ENCODE data around the gene MBOAT7. TPM values are rescaled to one million over a fixed set of nuclear protein-coding genes. Genes with fewer than 3 reads are reported as not detected.

The MBOAT7 gene
- total and polyA plus RNA-seq, 4 donors: 39.0 to 154 (median 73.3) TPM

DNA sequence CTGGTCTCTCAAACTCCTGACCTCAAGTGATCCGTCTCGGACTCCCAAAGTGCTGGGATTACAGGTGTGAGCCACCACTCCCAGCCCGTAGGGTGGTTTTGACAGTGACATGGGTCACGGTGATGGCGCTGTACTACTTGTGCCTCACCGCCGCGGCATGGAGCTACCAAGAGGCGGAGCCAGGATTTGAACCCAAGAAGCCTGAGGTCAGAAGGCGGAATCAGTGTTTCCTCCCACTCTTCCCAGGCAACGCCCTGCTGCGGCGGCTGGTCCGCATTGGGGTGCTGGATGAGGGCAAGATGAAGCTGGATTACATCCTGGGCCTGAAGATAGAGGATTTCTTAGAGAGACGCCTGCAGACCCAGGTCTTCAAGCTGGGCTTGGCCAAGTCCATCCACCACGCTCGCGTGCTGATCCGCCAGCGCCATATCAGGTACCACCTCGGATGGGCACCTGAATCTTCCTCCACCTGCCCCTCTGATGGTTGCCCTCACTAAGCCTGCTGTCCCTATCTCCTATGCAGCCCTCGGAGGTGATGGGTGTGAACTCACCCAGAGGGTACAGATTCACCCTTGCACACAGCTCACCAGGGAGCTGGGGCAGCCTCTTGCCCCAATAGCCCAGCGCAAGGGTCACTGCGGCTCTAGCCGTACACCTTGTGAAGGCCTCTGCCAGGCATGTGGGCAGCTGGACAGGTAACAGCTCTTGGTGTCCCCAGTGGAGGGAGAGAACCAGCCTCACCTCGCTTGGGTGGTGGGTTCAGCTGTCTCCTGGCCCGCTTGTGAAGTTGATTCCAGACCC, 16.9 kb upstream of the MBOAT7 start:
- Histone ChIP-seq H3K9me3 (ENCODE audit: control insufficient read depth in 4 of 4, insufficient read depth in 3 of 4, low read length in 3 of 4) (no peaks in the 10 kb centered on the region), H3K4me1 (ENCODE audit: control insufficient read depth in 5 of 5, insufficient read depth in 5 of 5, low read length in 5 of 5) (peaks cover 20 to 64% (median 38%) of the 10 kb centered on the region in 5 donors), H3K36me3 (ENCODE audit: control insufficient read depth in 4 of 4, insufficient read depth in 4 of 4, low read length in 4 of 4) (peaks cover 31 to 54% (median 43%) of the 10 kb centered on the region in 4 donors), H3K27ac (ENCODE audit: low read depth in 1 of 2, low read length in 1 of 2) (peak overlapping the region in 1 of 2 donors; percentile 97), H3K4me3 (no peak overlapping the region), H3K27me3 (ENCODE audit: control insufficient read depth in 3 of 3, insufficient read depth in 3 of 3, low read length in 2 of 3) (no peaks in the 10 kb centered on the region), H3K9ac (ENCODE audit: insufficient read depth in 1 of 2, low read length in 2 of 2) (no peak overlapping the region)
- TF ChIP-seq, protein P1, sequence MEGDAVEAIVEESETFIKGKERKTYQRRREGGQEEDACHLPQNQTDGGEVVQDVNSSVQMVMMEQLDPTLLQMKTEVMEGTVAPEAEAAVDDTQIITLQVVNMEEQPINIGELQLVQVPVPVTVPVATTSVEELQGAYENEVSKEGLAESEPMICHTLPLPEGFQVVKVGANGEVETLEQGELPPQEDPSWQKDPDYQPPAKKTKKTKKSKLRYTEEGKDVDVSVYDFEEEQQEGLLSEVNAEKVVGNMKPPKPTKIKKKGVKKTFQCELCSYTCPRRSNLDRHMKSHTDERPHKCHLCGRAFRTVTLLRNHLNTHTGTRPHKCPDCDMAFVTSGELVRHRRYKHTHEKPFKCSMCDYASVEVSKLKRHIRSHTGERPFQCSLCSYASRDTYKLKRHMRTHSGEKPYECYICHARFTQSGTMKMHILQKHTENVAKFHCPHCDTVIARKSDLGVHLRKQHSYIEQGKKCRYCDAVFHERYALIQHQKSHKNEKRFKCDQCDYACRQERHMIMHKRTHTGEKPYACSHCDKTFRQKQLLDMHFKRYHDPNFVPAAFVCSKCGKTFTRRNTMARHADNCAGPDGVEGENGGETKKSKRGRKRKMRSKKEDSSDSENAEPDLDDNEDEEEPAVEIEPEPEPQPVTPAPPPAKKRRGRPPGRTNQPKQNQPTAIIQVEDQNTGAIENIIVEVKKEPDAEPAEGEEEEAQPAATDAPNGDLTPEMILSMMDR (IDR thresholded peaks at IDR 0.05; ENCODE audit: control extremely low read depth, extremely low read depth): no peak
- DNase-seq (no peak), ATAC-seq (ENCODE audit: insufficient read depth, low FRiP score) (no peak)
- WGBS, 2 donors: 87 to 89% methylated on average over 27 of the region's 27 CpGs

DNA sequence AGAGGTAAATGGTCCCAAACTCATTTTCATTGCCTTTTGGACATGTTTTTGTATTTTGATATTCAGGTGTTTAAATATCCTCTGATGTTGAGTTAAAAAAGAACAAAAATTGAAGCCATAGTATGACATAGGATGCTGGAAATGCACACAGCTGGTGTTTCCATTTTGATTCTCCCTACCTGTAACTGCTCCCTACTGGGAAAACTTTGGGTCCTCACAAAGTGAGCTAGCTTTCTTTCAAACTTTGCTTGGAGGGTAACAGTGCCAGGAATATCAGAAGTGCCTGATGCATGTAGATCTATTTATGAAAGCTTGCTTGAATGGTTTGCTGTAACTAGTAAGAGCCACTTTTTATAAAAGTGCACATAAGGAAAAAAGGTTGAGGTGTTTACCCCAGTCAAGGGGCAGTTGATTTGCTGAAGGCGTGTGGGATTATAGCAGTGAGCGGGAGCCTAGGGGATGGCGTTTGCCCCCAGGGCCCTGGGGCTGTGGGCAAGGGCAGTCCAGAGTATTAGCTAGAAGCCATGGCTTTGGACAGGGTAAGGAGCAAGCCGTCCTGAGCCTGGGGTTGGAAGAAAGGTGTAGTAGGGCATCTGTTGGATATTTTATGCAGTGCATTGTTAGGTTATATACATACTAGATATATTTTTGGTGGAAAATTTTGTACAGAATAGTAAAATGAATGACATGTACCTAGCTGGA, 15.5 kb upstream of the MBOAT7 start:
- Histone ChIP-seq H3K27me3 (ENCODE audit: control insufficient read depth in 3 of 3, insufficient read depth in 3 of 3, low read length in 2 of 3) (no peaks in the 10 kb centered on the region), H3K36me3 (ENCODE audit: control insufficient read depth in 4 of 4, insufficient read depth in 4 of 4, low read length in 4 of 4) (peaks cover 31 to 55% (median 44%) of the 10 kb centered on the region in 4 donors), H3K9ac (ENCODE audit: insufficient read depth in 1 of 2, low read length in 2 of 2) (no peak overlapping the region), H3K9me3 (ENCODE audit: control insufficient read depth in 4 of 4, insufficient read depth in 3 of 4, low read length in 3 of 4) (no peaks in the 10 kb centered on the region), H3K4me1 (ENCODE audit: control insufficient read depth in 5 of 5, insufficient read depth in 5 of 5, low read length in 5 of 5) (peaks cover 20 to 51% (median 34%) of the 10 kb centered on the region in 5 donors), H3K4me3 (no peak overlapping the region), H3K27ac (ENCODE audit: low read depth in 1 of 2, low read length in 1 of 2) (peak overlapping the region in 1 of 2 donors; percentile 61)
- TF ChIP-seq, protein P1 (IDR thresholded peaks at IDR 0.05; ENCODE audit: control extremely low read depth, extremely low read depth): no peak
- WGBS, 2 donors: 73 to 80% methylated on average over 4 of the region's 4 CpGs
- DNase-seq (no peak), ATAC-seq (ENCODE audit: insufficient read depth, low FRiP score) (no peak)

DNA sequence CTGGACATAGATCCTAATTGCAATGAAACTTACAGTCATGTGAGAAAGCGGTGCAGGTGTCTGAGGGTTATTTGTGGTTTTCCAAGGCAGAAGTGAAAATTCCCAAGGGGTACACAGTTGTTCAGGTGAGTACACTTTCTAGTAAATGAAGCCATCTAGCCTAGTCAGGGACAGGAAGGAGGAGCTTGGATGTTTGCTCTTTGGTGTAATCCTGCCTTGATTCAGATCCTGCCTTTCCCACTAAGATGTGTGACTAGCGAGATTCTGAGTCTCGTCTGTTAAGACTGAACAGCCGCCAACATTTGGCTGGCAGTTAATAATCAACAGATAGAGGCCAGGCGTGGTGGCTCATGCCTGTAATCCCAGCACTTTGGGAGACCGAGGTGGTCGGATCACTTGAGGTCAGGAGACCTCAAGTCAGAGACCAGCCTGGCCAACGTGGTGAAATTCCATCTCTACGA, 13.8 kb upstream of the MBOAT7 start:
- Histone ChIP-seq H3K27me3 (ENCODE audit: control insufficient read depth in 3 of 3, insufficient read depth in 3 of 3, low read length in 2 of 3) (no peaks in the 10 kb centered on the region), H3K9ac (ENCODE audit: insufficient read depth in 1 of 2, low read length in 2 of 2) (peak overlapping the region in 1 of 2 donors; percentile 72), H3K9me3 (ENCODE audit: control insufficient read depth in 4 of 4, insufficient read depth in 3 of 4, low read length in 3 of 4) (no peaks in the 10 kb centered on the region), H3K27ac (ENCODE audit: low read depth in 1 of 2, low read length in 1 of 2) (peak overlapping the region in 1 of 2 donors; percentile 54), H3K4me1 (ENCODE audit: control insufficient read depth in 5 of 5, insufficient read depth in 5 of 5, low read length in 5 of 5) (peaks cover 16 to 34% (median 21%) of the 10 kb centered on the region in 5 donors), H3K4me3 (peak overlapping the region; percentile 23), H3K36me3 (ENCODE audit: control insufficient read depth in 4 of 4, insufficient read depth in 4 of 4, low read length in 4 of 4) (peaks cover 31 to 55% (median 43%) of the 10 kb centered on the region in 4 donors)
- ATAC-seq (ENCODE audit: insufficient read depth, low FRiP score): no peak
- 57 to 73% methylated on average over 9 of the region's 9 CpGs for WGBS, 2 donors
- DNase-seq: peak in 1 of 3 donors; percentile 4
- TF ChIP-seq, protein P1 (IDR thresholded peaks at IDR 0.05; ENCODE audit: control extremely low read depth, extremely low read depth): no peak

Data from lung (tissue), 12 donors.